Nucleus accumbens (tissue), 56 donors: ENCODE data around the gene TTC34.

Experiments
- DNase-seq, 56 donors: peaks; one replicate each; lab custom pipeline; 2025; lab: John Stamatoyannopoulos, UW

TTC34 gene

GRCh38 chr1:2587071-2587859 lies 214.2 kb downstream of the TTC34 start:
- peak in 1 of 56 donors; percentile 23 for DNase-seq

GRCh38 chr1:2586154-2587070 lies 215.1 kb downstream of the TTC34 start, which contains the start of gene PRXL2B:
Gene PRXL2B, plus strand, starts transcription at chr1:2586777. Its CDS starts 109 bp downstream, at chr1:2586886.
- DNase-seq, result peak; percentile 66 to 100 (median 98)
